ENCODE data around the gene SSNA1. TPM values are rescaled to one million over a fixed set of nuclear protein-coding genes. Genes with fewer than 3 reads are reported as not detected.

SSNA1 gene
- total RNA-seq, 1 donor from 2014 or later: 40.9 TPM

- Mint-ChIP-seq H3K9me3 (no peaks in the 10 kb centered on the region), H3K36me3 (peaks cover 5% of the 10 kb centered on the region), H3K4me3 (no peak overlapping the region), H3K27ac (no peak overlapping the region), H3K27me3 (ENCODE audit: low read depth) (no peaks in the 10 kb centered on the region), H3K4me1 (peaks cover 4% of the 10 kb centered on the region)
- DNase-seq (ENCODE audit: low spot score in 2 of 2, unreplicated experiment in 2 of 2): no peak
- TF ChIP-seq CTCF (IDR thresholded peaks at IDR 0.05; ENCODE audit: unreplicated experiment): no peak
Observed at GRCh38 chr9:137215196-137215986, 26.9 kb downstream of the SSNA1 start.

GRCh38 chr9:137216188-137216965 lies 27.9 kb downstream of the SSNA1 start:
- DNase-seq (ENCODE audit: low spot score in 2 of 2, unreplicated experiment in 2 of 2): no peak
- H3K4me3 Mint-ChIP-seq: no peak overlapping the region
- no peaks in the 10 kb centered on the region for H3K27me3 Mint-ChIP-seq (ENCODE audit: low read depth)
- no peaks in the 10 kb centered on the region for H3K9me3 Mint-ChIP-seq
- H3K36me3 Mint-ChIP-seq: peaks cover 3% of the 10 kb centered on the region
- peaks cover 4% of the 10 kb centered on the region for H3K4me1 Mint-ChIP-seq
- no peak for TF ChIP-seq CTCF (IDR thresholded peaks at IDR 0.05; ENCODE audit: unreplicated experiment)
- H3K27ac Mint-ChIP-seq: no peak overlapping the region

- TF ChIP-seq CTCF (IDR thresholded peaks at IDR 0.05; ENCODE audit: unreplicated experiment): no peak
- H3K27me3 Mint-ChIP-seq (ENCODE audit: low read depth): no peaks in the 10 kb centered on the region
- H3K9me3 Mint-ChIP-seq: no peaks in the 10 kb centered on the region
- H3K36me3 Mint-ChIP-seq: peaks cover 3% of the 10 kb centered on the region
- peak in 1 of 2 experiments; percentile 70 for DNase-seq (ENCODE audit: low spot score in 2 of 2, unreplicated experiment in 2 of 2)
- H3K4me1 Mint-ChIP-seq: peaks cover 4% of the 10 kb centered on the region
- H3K27ac Mint-ChIP-seq: peak overlapping the region; percentile 83
- H3K4me3 Mint-ChIP-seq: peak overlapping the region; percentile 51
Observed at GRCh38 chr9:137217276-137218211, 29.1 kb downstream of the SSNA1 start.

GRCh38 chr9:137218212-137218753 lies 29.8 kb downstream of the SSNA1 start:
- no peak overlapping the region for H3K27ac Mint-ChIP-seq
- no peak for DNase-seq (ENCODE audit: low spot score in 2 of 2, unreplicated experiment in 2 of 2)
- H3K36me3 Mint-ChIP-seq: no peaks in the 10 kb centered on the region

More at GRCh38 chr9:137218212-137218753, 29.8 kb downstream of the SSNA1 start:
- Mint-ChIP-seq H3K4me1 (peaks cover 6% of the 10 kb centered on the region), H3K9me3 (no peaks in the 10 kb centered on the region), H3K27me3 (ENCODE audit: low read depth) (peaks cover 2% of the 10 kb centered on the region), H3K4me3 (no peak overlapping the region)
- TF ChIP-seq CTCF (IDR thresholded peaks at IDR 0.05; ENCODE audit: unreplicated experiment): no peak

All from mesothelial cell of epicardium (in vitro differentiated cells).